Pancreas (tissue), 10 donors: Measurements from ENCODE around the gene RCSD1. TPM values are rescaled to one million over a fixed set of nuclear protein-coding genes. Genes with fewer than 3 reads are reported as not detected.

ENCODE experiments used
- ATAC-seq, 4 donors: fragments of 200-7000 bp; cut with Tn5 transposase; one replicate each; pipeline versions ENCODE4 v1.8.0 to v1.9.1; 2020; ENCODE audit warnings: mild to moderate bottlenecking in 4 of 4, moderate library complexity in 4 of 4
- DNase-seq, 6 donors: peaks; one replicate each; pipeline ENCODE4 v3.0.0-alpha.2; 2020
- FAIRE-seq: peaks from 2 replicates; lab custom pipeline; 2012; peaks lifted over from hg19 to GRCh38; lab: Jason Lieb, UNC
- H3K27ac ChIP-seq, 4 donors: fragments of 200-600 bp; sonication (generic); 1 replicate in 3 of 4; 2 replicates in 1 of 4; pipeline versions ENCODE4 v1.5.0 to v1.8.0; 2020
- H3K27me3 ChIP-seq, 4 donors: fragments of 200-600 bp; one replicate each; pipeline ENCODE4 v1.8.0; 2021
- H3K36me3 ChIP-seq, 3 donors: fragments of 200-600 bp; sonication (generic) in 1 of 3; one replicate each; pipeline versions ENCODE4 v1.5.0 to v1.8.0; 2020 to 2021
- H3K4me1 ChIP-seq, 3 donors: fragments of 200-600 bp; one replicate each; pipeline ENCODE4 v1.8.0; 2021
- H3K4me3 ChIP-seq, 4 donors: fragments of 200-600 bp; sonication (generic) in 2 of 4; one replicate each; pipeline versions ENCODE4 v1.5.0 to v1.8.0; 2020 to 2021
- H3K9me3 ChIP-seq, 4 donors: fragments of 200-600 bp; one replicate each; pipeline ENCODE4 v1.8.0; 2021
- CTCF ChIP-seq, 4 donors: fragments of 200-600 bp; sonication (generic) in 3 of 4; IDR thresholded peaks; one replicate each; pipeline versions ENCODE4 v1.5.0 to v1.8.0; 2021; ENCODE audit warnings: antibody characterized with exemption in 4 of 4
- WGBS, 2 donors: extraction: QIAGEN DNeasy Blood & Tissue Kit; methylation state at CpG; one replicate each; pipeline ENCODE4 v1.1.7; 2013; 5-methylcytosine and 5-hydroxymethylcytosine counted together
- intact Hi-C, 3 donors: fragments of 100-400 bp; cut with DNase I; formaldehyde crosslinking; loops; one replicate each; pipeline versions ENCODE4 v1.11.1 to v1.14.2; 2022
- polyA plus RNA-seq, 2 donors: library from polyadenylated mRNA; stranded (reverse); fragments of 200-250 nt; gene quantifications; one replicate each; pipeline ENCODE4 v1.2.3, GENCODE V29; 2013
- total RNA-seq, 6 donors: library from RNA; stranded (reverse); fragmentation: NEBNext Ultra II Directional in 4 of 6; extraction: Animal tissue kit (Norgen Biotek cat#: 25700) in 4 of 6; gene quantifications; one replicate each; pipeline versions ENCODE4 v1.2.1 to v1.2.4, GENCODE V29; 2021 to 2023
- donor health status: healthy with polysubstance abuse.
- donor health status: DM: no; HTN: no; CAD: no; lungs with moderate emphysema.
- donor health status: DM: no; HTN: no; CAD: no.
- donor health status: control.
- donor health status: control.
- donor health status: Bipolar disorder and iron deficiency.
- donor health status: DM: yes; HTN: yes; CAD: no.
- donor health status: DM: no; HTN: no; CAD: no.
- donor health status: DM: no; HTN: no; CAD: no.
- donor health status: DM: yes; HTN: yes; CAD: no.

The RCSD1 gene
- total and polyA plus RNA-seq, 8 donors: 0.59 to 6.7 (median 1.6) TPM

GRCh38 chr1:167587872-167588271 lies 42.2 kb upstream of the RCSD1 start:
- FAIRE-seq (no peak), DNase-seq (no peak), ATAC-seq (no peak)
- 76 to 88% methylated on average over 1 of the region's 1 CpG for WGBS, 2 donors
- intact Hi-C loops: no loop called here
- no peak for TF ChIP-seq CTCF (IDR thresholded peaks at IDR 0.05)
- no peak overlapping the region for H3K27ac ChIP-seq
- no peaks in the 10 kb centered on the region for H3K36me3 ChIP-seq
- no peaks in the 10 kb centered on the region for H3K9me3 ChIP-seq
- no peaks in the 10 kb centered on the region for H3K4me1 ChIP-seq
- H3K4me3 ChIP-seq: no peak overlapping the region
- no peaks in the 10 kb centered on the region for H3K27me3 ChIP-seq

GRCh38 chr1:167588361-167588760 lies 41.7 kb upstream of the RCSD1 start:
- 63 to 87% methylated on average over 2 of the region's 2 CpGs for WGBS, 2 donors
- H3K27ac ChIP-seq: no peak overlapping the region
- no peak overlapping the region for H3K4me3 ChIP-seq
- FAIRE-seq (no peak), ATAC-seq (peak in 1 of 4 donors; percentile 22), DNase-seq (no peak)
- no peaks in the 10 kb centered on the region for H3K9me3 ChIP-seq
- H3K36me3 ChIP-seq: no peaks in the 10 kb centered on the region
- no peaks in the 10 kb centered on the region for H3K4me1 ChIP-seq
- intact Hi-C loops: no loop called here
- H3K27me3 ChIP-seq: no peaks in the 10 kb centered on the region
- TF ChIP-seq CTCF (IDR thresholded peaks at IDR 0.05): no peak

GRCh38 chr1:167592475-167592874 lies 37.6 kb upstream of the RCSD1 start:
- peaks cover 0 to 4% (median 0%) of the 10 kb centered on the region in 4 donors for H3K27me3 ChIP-seq
- no peak for DNase-seq

GRCh38 chr1:167593860-167594259 lies 36.2 kb upstream of the RCSD1 start:
- Histone ChIP-seq H3K4me1 (no peaks in the 10 kb centered on the region), H3K27ac (no peak overlapping the region), H3K27me3 (peaks cover 0 to 4% (median 0%) of the 10 kb centered on the region in 4 donors), H3K4me3 (no peak overlapping the region), H3K9me3 (no peaks in the 10 kb centered on the region), H3K36me3 (no peaks in the 10 kb centered on the region)
- 63 to 83% methylated on average over 5 of the region's 5 CpGs for WGBS, 2 donors
- DNase-seq (no peak), FAIRE-seq (no peak), ATAC-seq (no peak)
- no peak for TF ChIP-seq CTCF (IDR thresholded peaks at IDR 0.05)
- intact Hi-C loops: loop anchor here in 1 of 3 donors (10.0 kb wide), 1 partner anchor 91 kb away; no protein-coding TSS in a partner anchor

More at GRCh38 chr1:167592475-167592874, 37.6 kb upstream of the RCSD1 start:
- H3K27ac ChIP-seq: no peak overlapping the region
- FAIRE-seq (no peak), ATAC-seq (no peak)
- H3K36me3 ChIP-seq: no peaks in the 10 kb centered on the region
- no peak for TF ChIP-seq CTCF (IDR thresholded peaks at IDR 0.05)
- no peaks in the 10 kb centered on the region for H3K9me3 ChIP-seq
- intact Hi-C loops: loop anchor here in 1 of 3 donors (10.0 kb wide), 1 partner anchor 92 kb away; no protein-coding TSS in a partner anchor
- no peak overlapping the region for H3K4me3 ChIP-seq
- no peaks in the 10 kb centered on the region for H3K4me1 ChIP-seq

GRCh38 chr1:167594822-167595221 lies 35.2 kb upstream of the RCSD1 start:
- WGBS, 2 donors: 64 to 65% methylated on average over 6 of the region's 6 CpGs
- Histone ChIP-seq H3K27ac (no peak overlapping the region), H3K36me3 (no peaks in the 10 kb centered on the region), H3K9me3 (no peaks in the 10 kb centered on the region), H3K27me3 (peaks cover 0 to 4% (median 0%) of the 10 kb centered on the region in 4 donors), H3K4me3 (no peak overlapping the region), H3K4me1 (no peaks in the 10 kb centered on the region)
- ATAC-seq (no peak), FAIRE-seq (no peak), DNase-seq (no peak)
- no peak for TF ChIP-seq CTCF (IDR thresholded peaks at IDR 0.05)
- intact Hi-C loops: loop anchor here in 1 of 3 donors (10.0 kb wide), 1 partner anchor 90 kb away; no protein-coding TSS in a partner anchor
